Activated CD4-positive, CD25-positive, alpha-beta regulatory T cell treated with anti-CD3 and anti-CD28 coated beads, Interleukin-2, amount 50 U/mL, for 24 hours (primary cell): ENCODE results near the gene LZIC.

ENCODE experiments used
- ATAC-seq, 2 donors: fragments of 150-1000 bp; cut with Tn5 transposase; one replicate each; pipeline ENCODE4 v1.10.0; 2021; ENCODE audit warnings: mild to moderate bottlenecking in 1 of 2, moderate library complexity in 1 of 2

LZIC gene

GRCh38 chr1:9883585-9884449 is 59.4 kb downstream of the LZIC start:
- ATAC-seq: no peak

DNA sequence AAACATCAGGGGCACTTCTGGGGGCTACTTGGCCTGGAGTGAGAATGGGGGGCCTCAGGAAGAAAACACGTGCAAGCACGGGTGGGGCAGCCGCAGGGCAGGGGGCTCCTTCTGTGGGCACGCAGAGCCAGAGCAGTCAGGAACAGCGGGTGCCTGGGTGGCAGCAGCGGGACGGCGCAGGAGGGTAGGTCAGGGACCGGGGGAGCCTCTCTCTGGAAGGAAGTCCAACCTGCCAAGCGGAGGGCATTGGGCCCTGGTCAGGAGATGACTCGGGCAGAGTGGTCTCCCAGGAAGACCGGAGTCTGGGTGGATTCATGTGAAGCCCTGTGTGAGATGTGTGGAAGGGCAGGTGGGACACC is 60.3 kb downstream of the LZIC start:
- ATAC-seq: no peak

DNA sequence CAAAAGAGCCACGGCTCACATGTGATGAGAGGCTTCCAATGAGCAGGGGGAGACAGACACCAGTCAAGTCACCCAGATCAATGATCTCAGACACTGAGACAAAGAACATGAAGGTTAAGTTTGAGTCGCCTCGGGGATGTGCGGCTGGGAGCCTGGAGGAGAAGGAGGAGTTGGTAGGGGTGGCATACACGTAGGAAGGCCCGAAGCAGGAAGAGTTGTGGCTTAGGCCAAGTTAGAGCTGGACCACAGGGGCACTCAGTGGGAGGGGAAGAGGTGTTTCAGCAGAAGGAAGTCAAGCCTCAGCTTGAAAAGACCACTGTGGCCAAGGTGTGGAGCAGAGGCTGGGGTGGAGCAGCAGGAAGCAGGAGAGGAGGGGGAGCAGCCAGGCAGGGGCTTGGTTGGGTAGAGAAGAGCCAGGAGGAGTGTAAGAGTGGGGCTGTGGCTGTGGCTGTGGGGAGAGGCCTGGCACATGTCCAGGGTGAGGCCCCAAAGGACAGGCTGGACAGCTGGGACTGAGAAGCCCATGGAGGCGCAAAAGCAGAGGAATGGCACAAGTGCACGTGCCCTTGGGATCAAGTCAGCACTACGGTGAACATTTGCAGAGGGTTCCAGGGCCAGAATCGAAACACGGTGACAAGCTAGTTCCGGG is 60.8 kb downstream of the LZIC start:
- no peak for ATAC-seq

DNA sequence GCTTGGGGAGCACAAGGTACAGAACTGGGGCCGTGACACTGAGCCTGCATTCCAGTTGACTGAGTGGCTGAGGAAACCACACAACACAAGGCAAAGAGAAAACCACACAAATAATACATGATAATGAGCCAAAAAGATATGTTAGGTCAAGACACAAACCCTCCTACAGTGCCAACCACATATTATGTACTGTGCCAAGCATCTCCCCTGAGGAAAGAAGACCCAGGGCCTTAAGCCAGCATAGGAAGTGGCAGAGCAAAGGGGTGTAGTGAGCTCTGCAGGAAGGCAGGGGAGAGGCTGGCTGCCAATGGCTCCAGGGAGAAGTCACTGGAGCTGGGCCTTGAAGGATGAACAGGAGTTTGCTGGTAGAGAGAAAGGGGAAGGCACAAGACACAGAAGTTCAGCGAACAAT is 61.3 kb downstream of the LZIC start:
- ATAC-seq: no peak
